Measurements from ENCODE around the gene KCNQ1OT1. TPM values are rescaled to one million over a fixed set of nuclear protein-coding genes. Genes with fewer than 3 reads are reported as not detected.

KCNQ1OT1 gene
- total RNA-seq, 1 experiment from 2014 or later, result 1.2 TPM

DNA sequence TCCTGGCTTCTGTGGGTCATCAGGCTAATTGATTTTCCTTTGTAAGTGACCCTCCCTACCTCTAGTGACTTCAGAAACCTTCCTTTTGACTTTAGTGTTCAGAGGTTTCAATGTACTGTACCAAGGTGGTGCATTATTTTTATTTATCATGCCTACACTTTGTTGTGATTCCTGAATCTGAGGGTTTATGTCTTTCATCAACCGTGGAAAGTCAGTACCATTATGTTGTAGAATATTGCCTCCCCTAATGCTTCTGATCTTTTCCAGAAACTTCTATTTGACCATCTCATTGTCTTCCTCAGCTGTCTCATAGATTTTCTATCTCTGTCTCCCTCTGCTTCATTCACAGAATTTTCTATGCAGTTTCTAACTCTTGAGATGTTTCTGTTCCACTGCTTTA lies 105.5 kb downstream of the KCNQ1OT1 start:
- Histone ChIP-seq H3K4me1 (ENCODE audit: insufficient read depth, low read length) (no peaks in the 10 kb centered on the region), H3K4me2 (ENCODE audit: insufficient read depth, insufficient read length, low read length) (no peak overlapping the region), H3T11ph (ENCODE audit: low read length) (no peak overlapping the region), H3K9ac (ENCODE audit: extremely low read depth, insufficient read length, low read length) (no peak overlapping the region), H3K4ac (ENCODE audit: low read depth, low read length) (no peak overlapping the region), H3K23ac (ENCODE audit: insufficient read length, low read depth, low read length) (no peak overlapping the region), H2AK5ac (ENCODE audit: insufficient read length, low read length) (no peak overlapping the region), H3K14ac (ENCODE audit: insufficient read depth, low read length) (no peak overlapping the region), H2BK12ac (ENCODE audit: insufficient read length, low read depth, low read length) (no peak overlapping the region), H2BK20ac (ENCODE audit: low read depth, low read length, poor library complexity, severe bottlenecking) (no peak overlapping the region), H2BK5ac (ENCODE audit: insufficient read length, low read length) (no peak overlapping the region), H4K8ac (replicated peaks; ENCODE audit: insufficient read length, low read depth, low read length) (no peak overlapping the region), H3K23me2 (ENCODE audit: insufficient read length, low read depth, low read length, poor library complexity, severe bottlenecking) (no peaks in the 10 kb centered on the region), H3K56ac (ENCODE audit: insufficient read length, low read depth, low read length) (no peak overlapping the region), H4K91ac (ENCODE audit: insufficient read length, low read depth, low read length) (no peak overlapping the region), H4K5ac (ENCODE audit: insufficient read length, low read depth, low read length) (no peak overlapping the region), H3K27me3 (ENCODE audit: insufficient read depth, low read length) (peaks cover 38% of the 10 kb centered on the region; the same call in 1 of the 2 replicates), H2AFZ (ENCODE audit: low read length) (no peak overlapping the region), H2BK15ac (ENCODE audit: low read depth, low read length) (no peak overlapping the region), H3K27ac (ENCODE audit: insufficient read length, low read depth, low read length) (no peak overlapping the region), H3K9me3 (ENCODE audit: control insufficient read depth, low read depth, low read length) (peaks cover 5% of the 10 kb centered on the region), H3K79me1 (ENCODE audit: insufficient read depth, low read depth, low read length, poor library complexity, severe bottlenecking) (no peaks in the 10 kb centered on the region), H2BK120ac (ENCODE audit: low read depth, low read length, poor library complexity, severe bottlenecking) (no peak overlapping the region), H3K79me2 (ENCODE audit: insufficient read depth, low read length) (no peaks in the 10 kb centered on the region), H3K18ac (ENCODE audit: insufficient read length, low read depth, low read length) (no peak overlapping the region), H4K20me1 (ENCODE audit: control insufficient read depth, insufficient read depth, insufficient read length) (peaks cover 3% of the 10 kb centered on the region)
- Mint-ChIP-seq H3K4me3 (no peak overlapping the region), H3K27ac (no peak overlapping the region), H3K4me1 (peaks cover 2% of the 10 kb centered on the region in 2 experiments; a peak in 3 of 4 replicates), H3K9me3 (peaks cover 35 to 39% of the 10 kb centered on the region in 2 experiments), H3K36me3 (ENCODE audit: insufficient read depth in 1 of 3, low read depth in 3 of 3) (peaks cover 2 to 5% (median 3%) of the 10 kb centered on the region in 3 experiments; a peak in 4 of 7 replicates), H3K27me3 (ENCODE audit: low read depth) (peaks cover 97% of the 10 kb centered on the region)
- TF ChIP-seq, protein P1, sequence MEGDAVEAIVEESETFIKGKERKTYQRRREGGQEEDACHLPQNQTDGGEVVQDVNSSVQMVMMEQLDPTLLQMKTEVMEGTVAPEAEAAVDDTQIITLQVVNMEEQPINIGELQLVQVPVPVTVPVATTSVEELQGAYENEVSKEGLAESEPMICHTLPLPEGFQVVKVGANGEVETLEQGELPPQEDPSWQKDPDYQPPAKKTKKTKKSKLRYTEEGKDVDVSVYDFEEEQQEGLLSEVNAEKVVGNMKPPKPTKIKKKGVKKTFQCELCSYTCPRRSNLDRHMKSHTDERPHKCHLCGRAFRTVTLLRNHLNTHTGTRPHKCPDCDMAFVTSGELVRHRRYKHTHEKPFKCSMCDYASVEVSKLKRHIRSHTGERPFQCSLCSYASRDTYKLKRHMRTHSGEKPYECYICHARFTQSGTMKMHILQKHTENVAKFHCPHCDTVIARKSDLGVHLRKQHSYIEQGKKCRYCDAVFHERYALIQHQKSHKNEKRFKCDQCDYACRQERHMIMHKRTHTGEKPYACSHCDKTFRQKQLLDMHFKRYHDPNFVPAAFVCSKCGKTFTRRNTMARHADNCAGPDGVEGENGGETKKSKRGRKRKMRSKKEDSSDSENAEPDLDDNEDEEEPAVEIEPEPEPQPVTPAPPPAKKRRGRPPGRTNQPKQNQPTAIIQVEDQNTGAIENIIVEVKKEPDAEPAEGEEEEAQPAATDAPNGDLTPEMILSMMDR (conservative IDR thresholded peaks at IDR 0.05), result no peak
- no peak for DNase-seq
- no CpG with 5 or more reads among the region's 1 CpG for WGBS (ENCODE audit: extremely low coverage, insufficient read length, low lambda C conversion rate)
